Measurements from ENCODE around the gene HMX2.

Gene HMX2

DNA sequence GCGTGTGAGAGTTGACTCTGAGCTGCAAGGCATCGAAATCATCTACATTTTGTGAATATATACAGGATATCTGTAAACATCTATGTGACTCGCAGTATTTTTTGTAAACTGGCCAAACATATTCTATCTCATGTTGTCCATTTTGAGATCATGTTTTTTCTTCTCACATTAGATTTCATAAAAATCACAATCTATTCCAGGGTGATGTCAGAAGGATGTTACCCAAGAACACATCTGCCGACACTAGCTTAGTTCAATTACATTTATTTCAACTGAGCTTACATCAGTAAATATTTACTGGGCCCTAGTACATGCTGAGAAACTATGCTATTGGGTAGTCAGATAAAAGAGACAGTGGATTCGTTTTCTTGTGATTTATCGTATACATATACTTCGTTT lies 3.8 kb downstream of the HMX2 start:
- Histone ChIP-seq H3K4me3 (ENCODE audit: low read length in 2 of 2) (peak overlapping the region in 1 of 2 donors; percentile 40), H3K4me2 (ENCODE audit: insufficient read depth, low read length, poor library complexity, severe bottlenecking) (no peak overlapping the region), H3K9ac (ENCODE audit: low read depth, low read length, poor library complexity) (no peak overlapping the region), H3K18ac (ENCODE audit: low read length) (no peak overlapping the region), H3K79me1 (ENCODE audit: low read depth, low read length) (peaks cover 7% of the 10 kb centered on the region), H3K9me3 (replicated peaks in 1 of 2; ENCODE audit: control insufficient read depth in 2 of 2, insufficient read depth in 1 of 2, low read depth in 1 of 2, low read length in 2 of 2) (peaks cover 0 to 2% of the 10 kb centered on the region in 2 donors), H4K8ac (ENCODE audit: low read depth, low read length) (no peak overlapping the region), H2BK15ac (ENCODE audit: low read length) (no peak overlapping the region), H2BK5ac (ENCODE audit: low read length) (no peak overlapping the region), H3K27ac (replicated peaks; ENCODE audit: low read length) (no peak overlapping the region), H2BK12ac (ENCODE audit: low read length) (no peak overlapping the region), H2AK5ac (ENCODE audit: low read depth, low read length) (no peak overlapping the region), H3K23ac (ENCODE audit: low read depth, low read length, poor library complexity) (no peak overlapping the region), H3K4me1 (ENCODE audit: control insufficient read depth in 2 of 2, insufficient read depth in 1 of 2, low read depth in 1 of 2, low read length in 2 of 2) (peaks cover 13 to 15% of the 10 kb centered on the region in 2 donors), H2BK120ac (ENCODE audit: low read depth, low read length) (no peak overlapping the region), H2AFZ (ENCODE audit: low read length) (peak overlapping the region; percentile 97), H3K27me3 (ENCODE audit: control insufficient read depth in 3 of 3, insufficient read depth in 3 of 3, low read depth in 1 of 3, low read length in 3 of 3) (peaks cover 41 to 68% (median 60%) of the 10 kb centered on the region in 3 experiments), H3K14ac (ENCODE audit: low read length) (no peak overlapping the region), H3K4ac (ENCODE audit: low read length) (no peak overlapping the region), H4K91ac (ENCODE audit: low read depth, low read length, poor library complexity) (no peak overlapping the region), H3K36me3 (replicated peaks in 1 of 2; ENCODE audit: control insufficient read depth in 2 of 2, insufficient read depth in 2 of 2, low read length in 2 of 2) (peaks cover 6 to 20% of the 10 kb centered on the region in 2 donors)
- WGBS, 2 donors (ENCODE audit: extremely low coverage in 2 of 2, insufficient read length in 2 of 2, insufficient replicate concordance in 1 of 2): no CpG with 5 or more reads among the region's 7 CpGs
- DNase-seq (ENCODE audit: low spot score): no peak

DNA sequence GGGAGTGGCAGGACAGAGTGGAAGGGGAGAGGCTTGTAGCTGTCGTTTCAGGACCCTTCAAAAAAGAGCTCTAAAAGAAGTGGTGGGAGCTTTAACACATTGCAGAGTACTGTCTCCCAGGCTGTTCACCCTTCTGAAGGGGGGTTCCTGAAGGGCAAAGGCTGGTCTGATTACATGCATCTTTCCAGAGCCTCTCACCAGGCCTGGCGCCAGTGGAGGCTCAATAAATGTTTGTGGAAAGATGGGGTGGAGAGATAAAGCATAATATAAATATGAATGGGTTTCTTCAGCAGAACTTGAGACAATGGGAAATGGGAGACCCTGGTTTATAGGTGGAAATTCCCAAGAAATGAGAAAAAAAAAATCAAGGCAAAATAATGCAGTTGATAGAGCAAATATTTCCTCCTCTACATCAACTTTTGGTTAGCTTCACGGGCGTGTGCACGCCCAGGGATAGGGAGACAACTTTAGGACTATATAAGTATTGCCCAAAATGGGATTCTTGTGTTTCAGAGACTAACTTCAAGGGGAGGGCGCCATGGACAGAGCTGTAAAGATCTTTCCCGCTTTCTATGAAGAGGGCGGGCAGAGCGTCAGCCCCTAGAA lies 5.7 kb downstream of the HMX2 start:
- no peaks in the 10 kb centered on the region for H3K9me3 ChIP-seq (replicated peaks in 1 of 2; ENCODE audit: control insufficient read depth in 2 of 2, insufficient read depth in 1 of 2, low read depth in 1 of 2, low read length in 2 of 2)
- H3K23ac ChIP-seq (ENCODE audit: low read depth, low read length, poor library complexity): no peak overlapping the region
- H4K8ac ChIP-seq (ENCODE audit: low read depth, low read length): no peak overlapping the region
- DNase-seq (ENCODE audit: low spot score): no peak
- no peak overlapping the region for H3K27ac ChIP-seq (replicated peaks; ENCODE audit: low read length)
- peak overlapping the region; percentile 79 for H2AFZ ChIP-seq (ENCODE audit: low read length)
- no peak overlapping the region for H2BK12ac ChIP-seq (ENCODE audit: low read length)
- no peak overlapping the region for H3K14ac ChIP-seq (ENCODE audit: low read length)
- H2BK5ac ChIP-seq (ENCODE audit: low read length): no peak overlapping the region
- no peak overlapping the region for H2BK15ac ChIP-seq (ENCODE audit: low read length)
- H3K4me1 ChIP-seq (ENCODE audit: control insufficient read depth in 2 of 2, insufficient read depth in 1 of 2, low read depth in 1 of 2, low read length in 2 of 2): peaks cover 11 to 17% of the 10 kb centered on the region in 2 donors
- H3K18ac ChIP-seq (ENCODE audit: low read length): no peak overlapping the region
- H3K79me1 ChIP-seq (ENCODE audit: low read depth, low read length): peaks cover 7% of the 10 kb centered on the region
- H3K4ac ChIP-seq (ENCODE audit: low read length): no peak overlapping the region
- no peak overlapping the region for H4K91ac ChIP-seq (ENCODE audit: low read depth, low read length, poor library complexity)
- peaks cover 28 to 50% (median 42%) of the 10 kb centered on the region in 3 experiments for H3K27me3 ChIP-seq (ENCODE audit: control insufficient read depth in 3 of 3, insufficient read depth in 3 of 3, low read depth in 1 of 3, low read length in 3 of 3)
- H3K4me2 ChIP-seq (ENCODE audit: insufficient read depth, low read length, poor library complexity, severe bottlenecking): peak overlapping the region; percentile 14
- no peak overlapping the region for H3K9ac ChIP-seq (ENCODE audit: low read depth, low read length, poor library complexity)
- H3K4me3 ChIP-seq (ENCODE audit: low read length in 2 of 2): no peak overlapping the region
- WGBS, 2 donors (ENCODE audit: extremely low coverage in 2 of 2, insufficient read length in 2 of 2, insufficient replicate concordance in 1 of 2): no CpG with 5 or more reads among the region's 9 CpGs
- peaks cover 9 to 38% of the 10 kb centered on the region in 2 donors for H3K36me3 ChIP-seq (replicated peaks in 1 of 2; ENCODE audit: control insufficient read depth in 2 of 2, insufficient read depth in 2 of 2, low read length in 2 of 2)
- no peak overlapping the region for H2AK5ac ChIP-seq (ENCODE audit: low read depth, low read length)
- H2BK120ac ChIP-seq (ENCODE audit: low read depth, low read length): no peak overlapping the region

DNA sequence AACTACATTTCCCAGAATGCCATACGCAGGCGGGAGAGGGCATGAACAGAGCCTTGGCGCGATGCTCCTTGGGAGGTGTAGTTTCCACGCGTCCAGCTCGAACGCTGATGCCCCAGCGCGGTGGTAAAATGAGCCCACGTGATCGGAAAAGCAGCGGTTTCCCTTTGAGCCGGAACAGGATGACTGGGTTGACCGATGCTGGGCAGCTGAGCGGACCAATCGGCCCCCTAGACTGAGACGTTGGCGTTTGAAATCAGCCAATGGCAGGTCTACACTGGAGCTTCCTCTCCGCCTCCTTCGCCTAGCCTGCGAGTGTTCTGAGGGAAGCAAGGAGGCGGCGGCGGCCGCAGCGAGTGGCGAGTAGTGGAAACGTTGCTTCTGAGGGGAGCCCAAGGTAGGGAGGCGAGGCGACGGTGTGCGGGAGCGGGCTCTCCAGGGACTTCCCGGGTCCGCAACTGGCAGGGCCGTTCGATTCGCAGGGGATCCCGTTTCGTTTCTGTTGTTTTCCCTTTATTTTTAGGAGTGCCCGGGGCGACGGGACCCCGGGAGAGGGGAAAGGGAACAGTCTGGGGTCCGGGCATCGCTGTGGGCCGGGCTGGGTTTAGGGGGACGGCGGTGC lies 6.3 kb downstream of the HMX2 start, which contains the start of gene BUB3:
TSS of gene BUB3 (plus strand) at position 311 of the 619 bp plus-strand sequence. CDS start 516 bp downstream, outside the sequence.
- peak within 1 kb of the TSS; percentile 87 to 91 for H3K4me3 ChIP-seq (ENCODE audit: low read length in 2 of 2)
- H3K4me1 ChIP-seq (ENCODE audit: control insufficient read depth in 2 of 2, insufficient read depth in 1 of 2, low read depth in 1 of 2, low read length in 2 of 2): peaks cover 11 to 18% of the 10 kb centered on the region in 2 donors
- H3K4me2 ChIP-seq (ENCODE audit: insufficient read depth, low read length, poor library complexity, severe bottlenecking): peak within 1 kb of the TSS; percentile 76
- H3K18ac ChIP-seq (ENCODE audit: low read length): peak within 1 kb of the TSS; percentile 97
- DNase-seq (ENCODE audit: low spot score): peak; percentile 99
- H4K8ac ChIP-seq (ENCODE audit: low read depth, low read length): no peak within 1 kb of the TSS
- no peaks in the 10 kb centered on the region for H3K9me3 ChIP-seq (replicated peaks in 1 of 2; ENCODE audit: control insufficient read depth in 2 of 2, insufficient read depth in 1 of 2, low read depth in 1 of 2, low read length in 2 of 2)
- H2AFZ ChIP-seq (ENCODE audit: low read length): peak within 1 kb of the TSS; percentile 92
- H4K91ac ChIP-seq (ENCODE audit: low read depth, low read length, poor library complexity): no peak within 1 kb of the TSS
- H2AK5ac ChIP-seq (ENCODE audit: low read depth, low read length): no peak within 1 kb of the TSS
- no CpG with 5 or more reads among the region's 50 CpGs for WGBS, 2 donors (ENCODE audit: extremely low coverage in 2 of 2, insufficient read length in 2 of 2, insufficient replicate concordance in 1 of 2)
- H2BK120ac ChIP-seq (ENCODE audit: low read depth, low read length): peak within 1 kb of the TSS; percentile 49
- peak within 1 kb of the TSS; percentile 94 for H3K23ac ChIP-seq (ENCODE audit: low read depth, low read length, poor library complexity)
- H3K9ac ChIP-seq (ENCODE audit: low read depth, low read length, poor library complexity): peak within 1 kb of the TSS; percentile 91
- H2BK12ac ChIP-seq (ENCODE audit: low read length): no peak within 1 kb of the TSS
- H3K36me3 ChIP-seq (replicated peaks in 1 of 2; ENCODE audit: control insufficient read depth in 2 of 2, insufficient read depth in 2 of 2, low read length in 2 of 2): peaks cover 9 to 44% of the 10 kb centered on the region in 2 donors
- no peak within 1 kb of the TSS for H3K4ac ChIP-seq (ENCODE audit: low read length)
- peak within 1 kb of the TSS; percentile 15 for H2BK15ac ChIP-seq (ENCODE audit: low read length)
- peaks cover 7% of the 10 kb centered on the region for H3K79me1 ChIP-seq (ENCODE audit: low read depth, low read length)
- H3K27ac ChIP-seq (replicated peaks; ENCODE audit: low read length): peak within 1 kb of the TSS; percentile 77
- H3K27me3 ChIP-seq (ENCODE audit: control insufficient read depth in 3 of 3, insufficient read depth in 3 of 3, low read depth in 1 of 3, low read length in 3 of 3): peaks cover 22 to 44% (median 35%) of the 10 kb centered on the region in 3 experiments
- H3K14ac ChIP-seq (ENCODE audit: low read length): peak within 1 kb of the TSS; percentile 32
- peak within 1 kb of the TSS; percentile 57 for H2BK5ac ChIP-seq (ENCODE audit: low read length)
